ENCODE data around the gene RALBP1. TPM values are rescaled to one million over a fixed set of nuclear protein-coding genes. Genes with fewer than 3 reads are reported as not detected.

The RALBP1 gene
- total RNA-seq, 1 experiment from 2014 or later = 66.2 TPM

DNA sequence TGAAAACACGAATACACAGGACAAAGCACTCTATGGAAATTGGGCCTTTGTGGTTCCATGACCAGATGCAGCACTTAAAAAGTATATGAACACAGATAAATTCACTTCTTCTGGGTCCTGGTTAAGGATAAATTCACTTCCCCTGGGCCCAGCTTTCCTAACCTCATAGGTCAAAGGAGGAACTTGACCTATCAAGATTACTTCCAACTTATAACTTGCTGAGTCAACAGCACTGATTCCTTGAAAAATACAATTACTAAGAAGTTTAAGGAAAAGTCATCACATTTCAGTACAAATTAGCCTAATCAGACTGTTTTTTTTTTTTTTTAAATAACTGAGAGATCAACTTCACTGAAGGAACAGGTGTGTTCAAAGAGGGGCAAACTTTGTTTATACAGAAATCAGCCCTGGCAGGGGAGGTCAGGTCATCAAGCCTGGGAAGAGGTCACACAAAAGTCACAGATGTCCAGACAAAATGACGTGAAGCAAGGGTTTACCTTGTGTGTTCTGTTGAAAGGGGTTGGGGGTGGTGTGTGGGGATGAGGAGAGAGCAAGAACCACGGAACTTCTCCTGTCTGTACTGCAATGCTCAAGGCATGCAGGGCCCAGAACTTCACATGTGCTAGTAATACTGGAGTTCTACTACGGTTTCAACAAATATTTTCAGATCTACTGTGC is 83.2 kb downstream of the RALBP1 start (continued):
- TF ChIP-seq, protein P1, sequence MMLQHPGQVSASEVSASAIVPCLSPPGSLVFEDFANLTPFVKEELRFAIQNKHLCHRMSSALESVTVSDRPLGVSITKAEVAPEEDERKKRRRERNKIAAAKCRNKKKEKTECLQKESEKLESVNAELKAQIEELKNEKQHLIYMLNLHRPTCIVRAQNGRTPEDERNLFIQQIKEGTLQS (IDR thresholded peaks at IDR 0.05) = no peak
- TF ChIP-seq ZNF274 (IDR thresholded peaks at IDR 0.05; ENCODE audit: low read depth, low read length) (no peak), JUND (IDR thresholded peaks at IDR 0.05) (no peak), MAX (IDR thresholded peaks at IDR 0.05) (no peak), SP1 (IDR thresholded peaks at IDR 0.05; ENCODE audit: low read depth) (no peak), EZH2phosphoT487 (IDR thresholded peaks at IDR 0.05; ENCODE audit: borderline replicate concordance) (no peak)
- TF ChIP-seq, protein P2, sequence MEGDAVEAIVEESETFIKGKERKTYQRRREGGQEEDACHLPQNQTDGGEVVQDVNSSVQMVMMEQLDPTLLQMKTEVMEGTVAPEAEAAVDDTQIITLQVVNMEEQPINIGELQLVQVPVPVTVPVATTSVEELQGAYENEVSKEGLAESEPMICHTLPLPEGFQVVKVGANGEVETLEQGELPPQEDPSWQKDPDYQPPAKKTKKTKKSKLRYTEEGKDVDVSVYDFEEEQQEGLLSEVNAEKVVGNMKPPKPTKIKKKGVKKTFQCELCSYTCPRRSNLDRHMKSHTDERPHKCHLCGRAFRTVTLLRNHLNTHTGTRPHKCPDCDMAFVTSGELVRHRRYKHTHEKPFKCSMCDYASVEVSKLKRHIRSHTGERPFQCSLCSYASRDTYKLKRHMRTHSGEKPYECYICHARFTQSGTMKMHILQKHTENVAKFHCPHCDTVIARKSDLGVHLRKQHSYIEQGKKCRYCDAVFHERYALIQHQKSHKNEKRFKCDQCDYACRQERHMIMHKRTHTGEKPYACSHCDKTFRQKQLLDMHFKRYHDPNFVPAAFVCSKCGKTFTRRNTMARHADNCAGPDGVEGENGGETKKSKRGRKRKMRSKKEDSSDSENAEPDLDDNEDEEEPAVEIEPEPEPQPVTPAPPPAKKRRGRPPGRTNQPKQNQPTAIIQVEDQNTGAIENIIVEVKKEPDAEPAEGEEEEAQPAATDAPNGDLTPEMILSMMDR (IDR thresholded peaks at IDR 0.05 in 2 of 3, conservative IDR thresholded peaks at IDR 0.05 in 1 of 3; ENCODE audit: borderline replicate concordance in 1 of 3, insufficient read depth in 1 of 3, low read depth in 2 of 3, low read length in 2 of 3) = no peak

DNA sequence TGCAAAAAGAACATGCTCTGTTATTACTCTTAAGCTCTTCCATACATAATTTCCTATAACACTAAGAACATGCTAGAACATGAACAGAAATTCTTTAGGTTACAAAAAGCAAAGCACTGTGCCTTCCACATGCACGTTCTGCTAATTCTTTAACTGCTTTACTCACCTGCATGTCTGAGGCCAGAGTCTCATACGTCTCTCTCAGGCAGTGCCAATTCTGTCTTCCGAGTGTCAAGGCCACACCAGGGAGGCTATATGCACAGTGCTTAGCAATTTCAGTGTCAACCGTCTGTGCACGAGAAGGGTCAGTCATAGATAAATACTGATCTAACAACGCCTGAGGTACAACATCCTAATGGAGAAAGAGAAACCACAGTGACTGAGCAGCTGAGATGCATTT is 83.9 kb downstream of the RALBP1 start:
- ATAC-seq = no peak
- Histone ChIP-seq H3K27me3 (ENCODE audit: insufficient read depth, low read length) (no peaks in the 10 kb centered on the region), H3K4me1 (ENCODE audit: control insufficient read depth in 1 of 2, insufficient read depth in 2 of 2, low read length in 2 of 2) (no peaks in the 10 kb centered on the region; a peak in 1 of 4 replicates), H3K4me2 (ENCODE audit: low read length) (no peak overlapping the region), H4K20me1 (ENCODE audit: insufficient read depth) (no peaks in the 10 kb centered on the region), H3K9me2 (ENCODE audit: insufficient read depth) (no peaks in the 10 kb centered on the region), H3K4me3 (replicated peaks in 1 of 2; ENCODE audit: low read depth in 1 of 2, low read length in 2 of 2) (no peak overlapping the region), H3K27ac (ENCODE audit: low read depth, low read length) (no peak overlapping the region), H3K36me3 (ENCODE audit: control insufficient read depth in 1 of 2, insufficient read depth in 2 of 2, low read length in 2 of 2) (peaks cover 19 to 43% of the 10 kb centered on the region in 2 experiments), H2AFZ (ENCODE audit: low read depth, low read length, poor library complexity, severe bottlenecking) (no peak overlapping the region), H3K9ac (ENCODE audit: low read length) (no peak overlapping the region), H3K79me2 (ENCODE audit: insufficient read depth, low read length) (peaks cover 3% of the 10 kb centered on the region; the same call in 1 of the 2 replicates), H3K9me3 (ENCODE audit: control insufficient read depth in 1 of 2, insufficient read depth in 1 of 2, low read depth in 1 of 2, low read length in 2 of 2) (no peaks in the 10 kb centered on the region)
- TF ChIP-seq SRF (IDR thresholded peaks at IDR 0.05; ENCODE audit: low read depth) (no peak), ZNF274 (IDR thresholded peaks at IDR 0.05; ENCODE audit: low read depth, low read length) (no peak), RAD21 (IDR thresholded peaks at IDR 0.05; ENCODE audit: low read depth) (no peak), JUND (IDR thresholded peaks at IDR 0.05) (no peak), EZH2phosphoT487 (IDR thresholded peaks at IDR 0.05; ENCODE audit: borderline replicate concordance) (no peak), SP1 (IDR thresholded peaks at IDR 0.05; ENCODE audit: low read depth) (no peak), ELF1 (IDR thresholded peaks at IDR 0.05; ENCODE audit: borderline replicate concordance, low read depth) (no peak), CBX3 (IDR thresholded peaks at IDR 0.05; ENCODE audit: low read depth) (no peak), TCF7L2 (IDR thresholded peaks at IDR 0.05; ENCODE audit: borderline replicate concordance, extremely low read depth, insufficient read depth, insufficient read length) (no peak)
- TF ChIP-seq, protein P1 (IDR thresholded peaks at IDR 0.05) = no peak
- RAD21 ChIA-PET (ENCODE audit: low non-redundant PET in 1 of 2, low total read pairs in 2 of 2, uncharacterized antibody in 2 of 2, unreplicated experiment in 2 of 2) = no interaction called here
- intact Hi-C loops (cut with micrococcal nuclease) = no loop called here
- CTCF ChIA-PET = no interaction called here
- POLR2A ChIA-PET = no interaction called here
- BruUV-seq (replicated peaks) = no TSS peak
- no peak for DNase-seq (ENCODE audit: low read depth, low spot score)
